NCI-H2227 (cell line): Measurements from ENCODE around the gene FOXO4.
A peak's percentile ranks its signal among the peaks of the same experiment; 100 is the strongest.
"Not testable (repeated sequence)": the region's sequence is repeated elsewhere in the genome, so short reads cannot be mapped to it uniquely, and the experiment has no call there.

Source experiments
- DNase-seq: peaks from one replicate; lab custom pipeline; 2025; ENCODE audit not compliant: unreplicated experiment; lab: John Stamatoyannopoulos, UW

Gene FOXO4

GRCh38 chrX:71095555-71095980 is at the start of gene FOXO4:
Gene FOXO4, plus strand, starts transcription at chrX:71095851. Its CDS starts 678 bp downstream, at chrX:71096529.
- peak; percentile 94 for DNase-seq

GRCh38 chrX:71047891-71048290 is 47.8 kb upstream of the FOXO4 start:
- not testable (repeated sequence) for DNase-seq

GRCh38 chrX:71052721-71053120 is 42.9 kb upstream of the FOXO4 start:
- no peak for DNase-seq

GRCh38 chrX:71053217-71053621 is 42.4 kb upstream of the FOXO4 start:
- DNase-seq: no peak

GRCh38 chrX:71056867-71057266 is 38.8 kb upstream of the FOXO4 start:
- no peak for DNase-seq

GRCh38 chrX:71057848-71058530 is 37.7 kb upstream of the FOXO4 start:
- no peak for DNase-seq

- DNase-seq: no peak
Observed at GRCh38 chrX:71060127-71060526, 35.5 kb upstream of the FOXO4 start.

GRCh38 chrX:71067089-71067488 is 28.6 kb upstream of the FOXO4 start:
- DNase-seq: no peak

GRCh38 chrX:71067712-71068043 is 28.0 kb upstream of the FOXO4 start:
- no peak for DNase-seq

- DNase-seq: peak; percentile 98
Observed at GRCh38 chrX:71068044-71068918, 27.4 kb upstream of the FOXO4 start, which contains the start of gene SNX12. Gene SNX12, minus strand, starts transcription at chrX:71068334. Its CDS starts 28 bp downstream, at chrX:71068306.

GRCh38 chrX:71070531-71070930 is 25.1 kb upstream of the FOXO4 start:
- DNase-seq: no peak

- DNase-seq: peak; percentile 57
Observed at GRCh38 chrX:71081330-71082123, 14.1 kb upstream of the FOXO4 start.

- no peak for DNase-seq
Observed at GRCh38 chrX:71082124-71082647, 13.5 kb upstream of the FOXO4 start.

- DNase-seq: no peak
Observed at GRCh38 chrX:71082822-71083221, 12.8 kb upstream of the FOXO4 start.

- no peak for DNase-seq
Observed at GRCh38 chrX:71085900-71086299, 9.8 kb upstream of the FOXO4 start.

- no peak for DNase-seq
Observed at GRCh38 chrX:71091263-71091662, 4.4 kb upstream of the FOXO4 start.

- DNase-seq: no peak
Observed at GRCh38 chrX:71095033-71095432, 618 bp upstream of the FOXO4 start.

GRCh38 chrX:71095981-71096759 is 519 bp downstream of the FOXO4 start:
- no peak for DNase-seq

- DNase-seq: no peak
Observed at GRCh38 chrX:71096760-71097032, 1.0 kb downstream of the FOXO4 start.

GRCh38 chrX:71098302-71098701 is 2.7 kb downstream of the FOXO4 start:
- peak; percentile 17 for DNase-seq
